ENCODE data around the gene NFIX. TPM values are rescaled to one million over a fixed set of nuclear protein-coding genes. Genes with fewer than 3 reads are reported as not detected.

NFIX gene
- total RNA-seq, 1 donor from 2014 or later = 160 TPM

DNA sequence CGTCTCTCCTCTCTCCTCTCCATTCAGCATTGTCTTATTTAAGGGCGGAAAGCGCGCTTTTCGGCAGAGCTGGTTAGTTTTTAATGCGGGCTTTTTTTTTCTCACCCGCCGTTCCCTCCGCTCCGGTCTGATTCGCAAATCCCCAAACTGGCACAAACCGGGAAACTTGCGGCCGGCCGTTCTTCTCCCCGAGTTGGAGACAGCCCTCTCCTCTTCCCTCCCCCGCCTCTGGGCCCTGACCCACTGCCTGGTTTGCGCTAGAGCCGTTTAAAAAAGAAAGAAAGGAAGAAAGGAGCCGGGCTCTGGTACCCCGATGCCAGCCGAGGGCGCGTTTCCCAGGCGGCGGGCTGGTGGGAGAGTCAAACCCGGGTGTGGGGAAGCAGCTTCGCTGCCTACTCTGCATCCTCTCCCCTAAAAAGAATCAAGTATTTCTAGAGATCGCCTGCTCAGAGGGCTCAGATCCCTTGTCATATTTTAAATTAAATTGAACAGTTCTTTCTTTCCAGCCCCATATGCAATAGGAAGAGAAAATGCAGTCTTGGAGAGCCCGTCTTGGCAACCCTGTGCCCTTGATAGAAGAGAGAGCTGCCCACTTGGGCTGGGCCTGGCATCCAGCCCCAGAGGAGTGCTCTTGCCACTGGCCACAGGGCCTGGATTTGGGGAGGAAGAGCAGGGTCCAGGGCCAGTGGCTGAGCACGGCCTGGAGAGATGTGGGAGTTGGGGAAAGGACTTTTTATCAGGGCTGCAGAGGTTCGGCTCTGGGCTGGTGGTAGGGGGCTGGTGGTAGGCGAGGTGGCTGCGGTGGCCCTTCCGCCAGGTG, 19.0 kb downstream of the NFIX start:
- DNase-seq (no peak), ATAC-seq (ENCODE audit: poor library complexity) (no peak)
- intact Hi-C loops (cut with DNase I) = no loop called here

DNA sequence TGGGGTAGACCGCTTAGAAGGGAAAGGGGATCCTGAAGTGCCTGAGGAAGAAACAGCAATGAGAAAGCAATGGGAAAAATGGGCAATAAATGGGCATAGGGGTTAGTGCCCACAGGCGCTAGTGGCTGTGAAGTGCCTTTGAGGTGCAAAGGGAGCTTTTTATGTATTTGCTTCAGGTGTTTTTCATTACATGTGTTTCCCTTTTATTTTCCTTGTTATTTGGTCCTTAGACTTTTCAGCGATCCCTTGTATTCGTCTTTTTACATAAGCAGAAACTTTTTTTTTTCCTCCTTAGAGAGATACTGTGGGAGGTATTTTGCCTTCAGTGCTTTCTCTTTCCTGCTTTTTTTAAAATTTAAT, 19.6 kb downstream of the NFIX start:
- intact Hi-C loops (cut with DNase I) = no loop called here
- no peak for ATAC-seq (ENCODE audit: poor library complexity)
- no peak for DNase-seq

DNA sequence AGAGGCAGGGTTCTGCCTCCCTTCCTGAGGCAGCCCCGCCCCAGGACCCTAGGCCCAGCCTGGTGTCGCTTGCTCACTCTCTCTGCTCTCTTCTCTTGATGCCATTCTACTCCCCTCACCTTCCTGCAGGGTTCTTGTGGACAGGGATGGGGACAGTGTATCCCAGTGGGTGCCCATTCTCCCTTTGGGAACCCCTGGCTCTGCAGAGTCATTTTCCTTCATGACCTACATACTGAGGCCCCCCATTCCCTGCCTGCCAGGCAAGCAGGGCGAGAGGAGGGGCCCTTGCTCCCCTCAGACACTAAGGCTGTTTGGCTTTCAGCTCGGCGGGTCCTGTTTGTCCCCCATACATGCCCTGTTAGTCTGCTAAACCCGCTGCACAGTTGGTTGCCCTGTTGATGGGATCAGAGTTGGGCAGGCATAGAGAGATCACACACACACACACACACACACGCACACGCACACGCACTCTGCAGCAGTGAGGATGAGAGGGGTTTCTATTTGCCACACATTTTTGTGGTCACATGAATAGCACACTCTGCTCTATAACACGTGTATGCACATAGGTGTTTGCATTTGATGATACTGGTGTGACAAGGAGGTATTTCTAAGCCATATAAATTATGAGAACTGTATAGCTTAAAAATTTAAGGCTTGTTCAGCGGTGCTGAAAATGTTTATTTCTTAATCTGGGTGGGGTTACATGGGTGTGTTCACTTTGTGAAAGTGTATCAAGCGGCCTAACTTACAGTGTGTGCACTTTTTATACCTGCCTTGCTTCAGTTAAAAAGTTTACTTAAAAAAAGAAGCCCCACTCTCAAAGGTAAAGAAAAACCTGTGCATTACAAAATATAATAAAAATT, 20.3 kb downstream of the NFIX start:
- no peak for DNase-seq
- ATAC-seq (ENCODE audit: poor library complexity) = no peak
- intact Hi-C loops (cut with DNase I) = no loop called here

DNA sequence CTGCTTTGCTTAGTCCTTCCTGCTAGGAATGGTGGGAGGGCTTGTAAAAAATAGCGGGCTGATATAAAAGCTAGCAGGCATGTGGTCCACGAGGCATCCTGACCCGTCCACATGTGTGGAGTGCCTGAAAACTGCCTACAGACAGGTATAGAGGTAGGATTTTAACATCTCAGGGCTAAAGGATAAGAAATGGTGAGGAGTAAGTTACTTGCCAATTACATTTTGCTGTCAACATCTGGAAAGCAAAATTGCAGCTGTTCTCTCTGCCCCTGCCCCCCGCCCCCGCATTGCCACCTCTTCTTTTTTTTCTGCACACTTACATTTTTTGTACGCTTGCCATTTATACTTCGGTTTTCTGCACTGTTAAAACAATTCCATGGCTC, 21.0 kb downstream of the NFIX start:
- no peak for ATAC-seq (ENCODE audit: poor library complexity)
- no peak for DNase-seq
- intact Hi-C loops (cut with DNase I) = no loop called here

DNA sequence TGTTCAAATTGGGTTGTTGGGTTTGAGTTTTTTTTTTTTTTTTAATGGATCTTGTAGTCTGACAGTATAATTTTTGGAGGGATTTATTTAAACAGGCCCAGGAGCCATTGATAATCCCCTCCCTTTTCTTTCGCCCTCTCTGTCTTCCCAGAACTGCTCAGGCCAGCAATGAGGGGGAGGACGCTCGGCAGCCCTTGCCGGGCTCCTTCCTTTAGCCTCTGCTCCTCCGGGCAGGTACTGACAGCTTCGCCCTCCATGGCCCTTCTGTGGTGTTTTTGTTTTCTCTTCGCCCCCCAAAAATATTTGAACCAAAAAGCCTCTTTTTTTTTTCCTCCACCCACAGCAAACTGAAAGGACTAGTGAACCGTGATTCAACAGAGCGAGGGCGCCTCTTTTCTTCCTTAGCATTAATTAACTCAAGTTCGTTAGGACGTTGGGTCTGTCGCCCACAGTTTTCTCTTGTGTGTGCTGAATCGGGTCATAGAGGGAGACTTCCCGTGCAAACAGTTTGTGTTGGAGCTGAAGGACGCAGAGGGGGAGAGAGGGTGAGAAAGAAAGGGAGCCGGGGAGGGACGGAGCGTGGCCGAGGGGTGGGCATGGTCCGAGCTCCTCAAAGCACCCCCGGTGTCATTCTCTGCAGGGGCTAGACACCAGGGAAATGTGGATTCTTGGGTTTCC, 21.5 kb downstream of the NFIX start:
- ATAC-seq (ENCODE audit: poor library complexity) = no peak
- no peak for DNase-seq
- intact Hi-C loops (cut with DNase I) = no loop called here

DNA sequence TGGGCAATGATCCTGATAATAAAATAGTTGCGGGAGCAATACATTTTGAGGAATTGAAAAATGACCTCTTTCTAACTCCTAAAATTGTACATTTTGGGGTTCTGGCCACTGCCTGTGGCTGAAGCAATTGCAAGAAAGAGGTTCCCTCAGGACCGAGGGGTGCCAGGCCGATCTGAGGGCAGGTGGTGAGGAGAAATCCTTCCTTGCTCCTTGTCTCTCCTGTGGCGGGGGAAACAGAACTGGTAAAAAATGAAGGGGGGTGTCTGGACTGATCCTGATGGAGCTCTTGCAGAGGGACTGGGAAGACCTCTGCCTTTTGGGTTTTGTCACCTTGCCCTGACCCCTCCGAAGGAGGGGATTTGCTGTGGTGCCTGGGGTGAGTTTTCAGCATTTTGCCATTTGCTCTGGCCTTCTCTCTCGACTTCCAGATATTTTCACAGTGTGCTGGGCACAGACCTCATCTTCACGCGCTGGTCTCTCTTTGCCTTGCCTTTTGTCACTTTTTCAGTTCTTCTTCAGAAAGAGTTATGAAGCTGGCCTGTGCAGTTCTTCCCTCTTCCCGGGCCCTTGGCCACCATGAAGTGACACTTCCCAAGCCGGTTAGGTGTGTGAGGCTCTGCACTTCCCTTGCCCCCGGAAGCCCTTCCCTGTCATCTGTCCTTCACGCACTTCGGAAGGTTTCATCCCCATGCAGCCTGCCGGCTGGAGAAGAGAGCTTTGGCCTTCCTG, 22.2 kb downstream of the NFIX start:
- intact Hi-C loops (cut with DNase I) = no loop called here
- no peak for DNase-seq

DNA sequence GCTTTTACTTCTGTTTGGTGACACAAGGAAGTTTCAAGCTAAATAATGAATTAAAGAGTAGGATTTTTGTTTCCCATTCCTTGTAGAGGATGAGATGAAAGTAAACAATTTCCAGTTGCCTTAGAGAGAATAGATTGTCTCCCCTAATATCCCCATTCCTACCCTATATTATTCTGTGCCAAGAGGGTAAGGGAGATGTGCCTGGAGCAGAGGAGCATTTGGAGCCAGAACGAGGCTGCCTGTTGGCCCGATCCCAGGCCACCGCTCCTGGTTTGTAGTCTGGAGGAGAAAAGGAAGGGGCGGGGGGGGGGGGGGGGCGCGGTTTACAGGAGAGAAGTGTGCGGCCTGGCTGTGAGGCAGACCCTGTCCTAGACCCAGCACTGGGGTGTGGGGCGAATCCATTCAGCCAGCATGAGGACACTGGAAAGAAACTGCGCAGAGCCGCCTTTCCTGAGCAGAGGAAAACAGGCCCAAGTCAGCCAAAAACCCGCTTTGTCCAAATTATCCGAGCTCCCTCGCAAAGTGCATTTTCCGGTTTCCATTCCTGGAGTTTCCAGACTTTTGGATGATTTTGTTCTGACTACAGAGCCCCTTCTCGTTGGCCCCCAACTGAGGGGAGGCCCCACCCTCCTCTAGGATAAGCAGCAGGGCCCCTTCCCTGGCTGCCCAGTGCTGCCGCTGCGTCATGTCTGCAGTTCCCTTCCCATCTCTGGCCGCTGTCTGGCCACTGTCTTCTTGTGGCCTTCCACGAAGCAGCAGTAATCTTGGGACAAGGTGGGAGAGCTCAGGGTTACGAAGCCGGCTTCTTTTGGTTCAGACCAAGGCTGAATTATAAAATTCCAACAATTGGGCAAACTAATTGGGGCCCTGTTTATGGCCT, 23.0 kb downstream of the NFIX start:
- no peak for ATAC-seq (ENCODE audit: poor library complexity)
- intact Hi-C loops (cut with DNase I) = no loop called here
- DNase-seq = peak; percentile 83

More for the DNA sequence above, 22.2 kb downstream of the NFIX start:
- no peak for ATAC-seq (ENCODE audit: poor library complexity)

DNA sequence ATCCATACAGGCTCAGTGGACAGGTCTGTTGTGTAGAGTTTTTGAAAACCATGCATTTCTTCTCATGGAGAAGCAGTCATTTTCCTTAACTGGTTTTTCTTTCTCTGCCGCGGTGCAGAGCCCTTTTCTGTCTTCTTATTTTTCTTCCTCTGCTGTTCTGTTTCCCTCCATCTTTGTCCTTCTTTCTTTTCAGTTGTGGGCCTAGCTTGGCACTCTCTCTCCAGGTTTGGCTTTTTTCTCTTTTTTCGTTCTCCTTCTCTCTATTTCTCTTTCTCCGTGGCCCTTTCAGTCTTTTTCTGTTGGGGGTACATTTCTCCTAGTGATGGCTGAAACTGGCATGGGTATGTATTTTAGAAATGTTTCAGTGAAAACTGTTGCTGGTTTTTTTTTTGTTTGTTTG, 24.1 kb downstream of the NFIX start:
- no peak for ATAC-seq (ENCODE audit: poor library complexity)
- intact Hi-C loops (cut with DNase I) = no loop called here

DNA sequence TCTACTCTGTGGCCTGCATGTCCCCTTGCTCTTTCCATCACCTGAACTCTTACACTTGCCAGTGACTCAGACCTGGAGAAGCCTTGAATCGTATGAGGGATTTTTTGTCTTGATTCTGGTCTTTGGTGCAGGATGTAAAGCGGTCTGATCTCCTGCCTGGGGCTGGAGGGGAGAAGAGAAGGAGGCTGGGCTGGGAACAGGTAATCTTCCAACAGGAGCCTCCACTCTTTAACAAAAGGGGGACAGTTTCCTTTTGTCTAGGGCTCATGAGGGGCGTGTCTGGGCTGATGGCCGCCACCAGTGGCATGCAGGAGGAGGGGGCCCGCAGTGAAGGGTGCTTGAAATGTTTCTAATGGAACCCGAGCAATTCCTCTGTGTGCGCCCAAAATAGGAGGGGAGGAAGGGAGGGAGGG, 24.7 kb downstream of the NFIX start:
- ATAC-seq (ENCODE audit: poor library complexity) (no peak), DNase-seq (no peak)
- intact Hi-C loops (cut with DNase I) = no loop called here

More for the DNA sequence above, 24.1 kb downstream of the NFIX start:
- DNase-seq = no peak

DNA sequence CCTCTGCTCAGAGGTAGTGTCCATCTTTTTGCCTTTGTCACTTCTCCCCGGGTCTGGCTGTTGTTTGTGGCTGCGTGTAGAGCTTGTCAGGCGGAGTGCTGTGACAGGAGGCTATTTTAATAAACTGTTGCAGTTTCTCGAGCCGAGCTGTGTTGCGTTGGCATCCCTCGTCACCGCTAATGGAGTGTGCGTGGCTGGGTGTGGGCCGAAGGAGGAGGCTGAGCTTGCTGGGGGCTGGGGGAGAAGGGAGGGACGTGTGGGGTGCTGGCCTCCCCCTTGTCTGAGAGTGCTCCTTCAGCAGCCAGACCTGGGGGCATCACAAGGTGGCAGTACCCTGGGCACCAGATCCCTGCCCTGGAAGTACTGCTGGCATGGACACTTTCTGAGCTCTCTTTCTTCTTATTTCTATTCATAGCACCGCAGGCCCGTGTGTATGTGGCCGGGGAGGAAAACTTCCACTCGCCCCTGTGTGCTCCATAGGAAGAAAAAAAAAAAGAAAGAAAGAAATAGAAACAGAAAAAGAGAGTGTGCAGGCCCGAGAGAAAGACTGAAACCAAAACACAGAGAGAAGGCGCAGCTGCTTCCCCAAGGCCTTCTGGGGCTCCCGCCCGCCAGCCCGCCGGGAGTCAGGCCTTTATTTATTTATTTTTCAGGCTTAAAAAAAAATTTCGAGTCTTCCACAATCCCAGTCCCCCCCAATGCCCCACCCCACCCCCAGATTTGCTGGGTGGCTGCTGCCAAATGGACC, 27.0 kb downstream of the NFIX start:
- ATAC-seq (ENCODE audit: poor library complexity) (peak; percentile 55), DNase-seq (no peak)
- intact Hi-C loops (cut with DNase I) = no loop called here

DNA sequence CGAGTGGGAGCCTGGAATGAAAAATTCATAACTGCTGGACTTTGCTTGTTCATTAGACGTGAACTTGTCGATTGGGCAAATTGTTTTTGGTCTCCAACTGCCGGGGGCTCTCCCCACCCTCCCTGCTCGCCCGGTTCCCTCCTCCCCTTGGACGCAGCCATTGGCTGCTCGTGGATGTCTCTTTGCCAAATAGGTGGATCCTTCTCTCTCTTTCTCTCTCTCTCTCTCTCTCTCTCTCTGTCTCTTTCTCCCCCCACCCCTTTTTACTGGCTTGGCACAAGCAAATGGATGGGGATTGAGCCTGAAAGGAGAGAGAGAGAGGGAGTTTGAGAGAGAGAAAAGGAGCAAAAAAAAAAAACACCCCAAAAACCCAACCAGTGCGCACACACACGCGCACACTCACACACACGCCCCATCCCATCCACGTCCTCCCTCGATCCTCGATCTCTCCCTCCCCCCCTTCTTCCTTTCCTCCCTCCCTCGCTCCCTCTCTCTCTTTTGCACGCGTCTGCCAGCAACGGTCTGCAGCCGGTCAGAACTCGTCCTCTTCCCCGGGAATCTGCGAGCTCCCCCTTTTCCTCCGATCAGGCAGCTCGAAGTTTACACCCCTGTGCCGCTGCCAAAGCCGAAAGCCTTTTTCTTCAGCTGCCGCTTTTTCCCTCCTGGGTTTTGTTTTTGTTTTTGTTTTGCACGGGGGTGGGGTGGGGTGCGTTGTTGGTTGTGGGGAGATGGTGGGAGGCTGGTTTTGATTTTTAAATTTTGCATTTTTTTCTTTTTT, 27.8 kb downstream of the NFIX start:
- peak; percentile 87 for ATAC-seq (ENCODE audit: poor library complexity)
- peak; percentile 90 for DNase-seq
- intact Hi-C loops (cut with DNase I) = no loop called here

DNA sequence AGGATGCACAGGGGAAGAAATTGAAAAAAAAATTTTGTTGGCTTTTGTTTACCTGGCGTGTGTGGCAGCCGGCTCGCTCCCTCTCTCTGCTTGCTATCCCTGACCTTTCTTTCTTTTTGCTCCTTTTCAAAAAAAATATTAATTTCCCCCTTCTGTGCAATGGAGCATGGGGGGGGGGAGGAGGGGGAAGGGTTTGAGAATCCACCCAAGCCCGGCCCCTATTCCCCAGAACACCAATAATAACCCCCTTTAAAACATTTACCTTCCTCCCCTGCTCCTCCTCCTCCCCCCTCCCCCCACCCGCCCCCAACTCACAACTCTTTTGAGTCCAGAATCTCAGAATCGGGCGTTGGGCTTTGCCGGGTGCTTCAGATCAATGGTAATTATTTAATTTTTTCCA, 28.4 kb downstream of the NFIX start:
- intact Hi-C loops (cut with DNase I) = no loop called here
- no peak for ATAC-seq (ENCODE audit: poor library complexity)
- DNase-seq = no peak

DNA sequence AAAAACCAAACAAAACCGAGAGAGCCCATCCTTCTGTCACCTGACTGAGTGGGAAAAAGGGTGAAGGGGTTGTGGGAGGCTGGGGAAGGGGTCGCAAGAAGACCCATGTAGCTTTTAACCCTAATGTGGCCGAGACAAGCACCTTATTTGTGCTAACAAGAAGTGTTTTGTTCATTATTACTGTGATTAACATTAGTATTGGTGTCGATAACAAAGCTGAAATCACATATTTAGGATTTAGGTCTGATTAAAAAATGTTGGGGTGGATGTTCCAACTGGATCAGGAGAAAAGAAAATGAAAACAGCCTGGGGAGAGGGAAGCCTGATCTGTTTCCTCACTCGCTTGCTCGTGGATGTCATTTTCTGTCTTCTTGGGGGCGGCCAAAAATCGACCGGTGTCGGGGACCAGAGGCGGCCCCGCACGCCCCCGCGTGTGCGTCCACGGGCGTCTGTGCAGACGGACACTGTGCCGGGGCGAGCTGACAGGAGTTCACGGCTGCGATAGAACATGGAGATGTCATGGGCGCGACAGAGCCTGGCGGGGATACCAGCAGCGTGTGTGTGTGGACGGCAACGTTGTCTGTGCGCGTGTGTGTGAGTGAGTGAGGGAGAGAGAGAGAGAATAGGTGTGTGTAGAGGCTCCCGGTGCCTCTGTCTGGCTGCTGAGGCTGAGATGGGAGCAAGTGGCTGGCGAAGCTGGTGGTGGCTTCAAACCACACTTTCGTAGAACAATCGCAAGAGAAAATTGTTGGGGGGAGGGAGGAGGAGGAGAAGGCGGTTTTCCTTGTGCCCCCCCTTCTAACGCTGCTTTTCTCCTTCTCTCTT, 29.1 kb downstream of the NFIX start:
- intact Hi-C loops (cut with DNase I) = no loop called here
- ATAC-seq (ENCODE audit: poor library complexity) (no peak), DNase-seq (no peak)

DNA sequence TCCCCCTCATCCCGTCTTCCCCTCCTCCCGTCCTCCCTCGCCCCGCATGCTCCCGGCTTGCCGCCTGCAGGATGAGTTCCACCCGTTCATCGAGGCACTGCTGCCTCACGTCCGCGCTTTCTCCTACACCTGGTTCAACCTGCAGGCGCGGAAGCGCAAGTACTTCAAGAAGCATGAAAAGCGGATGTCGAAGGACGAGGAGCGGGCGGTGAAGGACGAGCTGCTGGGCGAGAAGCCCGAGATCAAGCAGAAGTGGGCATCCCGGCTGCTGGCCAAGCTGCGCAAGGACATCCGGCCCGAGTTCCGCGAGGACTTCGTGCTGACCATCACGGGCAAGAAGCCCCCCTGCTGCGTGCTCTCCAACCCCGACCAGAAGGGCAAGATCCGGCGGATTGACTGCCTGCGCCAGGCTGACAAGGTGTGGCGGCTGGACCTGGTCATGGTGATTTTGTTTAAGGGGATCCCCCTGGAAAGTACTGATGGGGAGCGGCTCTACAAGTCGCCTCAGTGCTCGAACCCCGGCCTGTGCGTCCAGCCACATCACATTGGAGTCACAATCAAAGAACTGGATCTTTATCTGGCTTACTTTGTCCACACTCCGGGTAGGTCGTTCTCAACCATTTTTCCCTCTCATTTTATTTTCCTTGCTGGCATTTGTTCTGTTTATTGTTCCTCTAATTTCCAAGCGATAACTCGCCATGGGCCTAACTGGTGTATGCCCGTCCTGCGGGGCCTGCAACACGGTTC, 29.8 kb downstream of the NFIX start:
- intact Hi-C loops (cut with DNase I) = loop anchor here (5.0 kb wide), 1 partner anchor 33 kb away; no protein-coding TSS in a partner anchor
- DNase-seq (no peak), ATAC-seq (ENCODE audit: poor library complexity) (no peak)

Measured in Right ventricle myocardium superior (tissue), 1 donor.